ENCODE data around the gene CD59. TPM values are rescaled to one million over a fixed set of nuclear protein-coding genes. Genes with fewer than 3 reads are reported as not detected.
A peak's percentile ranks its signal among the peaks of the same experiment; 100 is the strongest.

CD59 gene
- total RNA-seq, 1 experiment from 2014 or later = 5.7 TPM

DNA sequence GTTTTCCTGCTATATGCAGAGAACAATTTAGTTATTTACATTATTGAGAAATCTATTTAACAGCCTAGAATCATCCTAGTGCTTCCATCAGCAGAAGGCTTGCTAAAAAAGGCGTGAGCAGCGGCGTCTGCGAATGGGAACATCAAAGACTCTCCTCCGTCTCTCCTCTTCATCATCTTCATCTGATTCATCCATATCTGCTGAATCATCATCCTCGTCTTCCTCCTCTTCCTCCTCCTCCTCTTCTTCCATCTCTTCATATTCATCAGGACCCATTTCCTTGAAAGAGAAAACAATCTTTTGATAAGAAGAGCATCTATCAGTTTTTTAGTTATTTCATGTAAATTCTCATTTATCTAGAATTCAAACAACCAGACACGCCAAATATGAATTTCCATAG lies 5.6 kb upstream of the CD59 start:
- Histone ChIP-seq H3K36me3 (ENCODE audit: insufficient read depth, low read length) (no peaks in the 10 kb centered on the region), H3K4me3 (ENCODE audit: low read length) (no peak overlapping the region), H2AFZ (ENCODE audit: low read length) (no peak overlapping the region), H3K9ac (ENCODE audit: low read length) (no peak overlapping the region), H3K79me2 (ENCODE audit: low read length) (no peaks in the 10 kb centered on the region), H3K27ac (ENCODE audit: low read length) (no peak overlapping the region), H4K20me1 (ENCODE audit: insufficient read depth, low read depth, low read length) (peaks cover 4% of the 10 kb centered on the region; the same call in 1 of the 2 replicates), H3K9me3 (ENCODE audit: low read length) (no peaks in the 10 kb centered on the region), H3K9me2 (replicated peaks; ENCODE audit: insufficient read depth, low read length) (no peaks in the 10 kb centered on the region), H3K27me3 (ENCODE audit: low read length) (no peaks in the 10 kb centered on the region), H3K4me1 (ENCODE audit: low read length) (peaks cover 6% of the 10 kb centered on the region), H3K4me2 (ENCODE audit: low read depth, low read length, poor library complexity, severe bottlenecking) (no peak overlapping the region)
- no peak for DNase-seq

DNA sequence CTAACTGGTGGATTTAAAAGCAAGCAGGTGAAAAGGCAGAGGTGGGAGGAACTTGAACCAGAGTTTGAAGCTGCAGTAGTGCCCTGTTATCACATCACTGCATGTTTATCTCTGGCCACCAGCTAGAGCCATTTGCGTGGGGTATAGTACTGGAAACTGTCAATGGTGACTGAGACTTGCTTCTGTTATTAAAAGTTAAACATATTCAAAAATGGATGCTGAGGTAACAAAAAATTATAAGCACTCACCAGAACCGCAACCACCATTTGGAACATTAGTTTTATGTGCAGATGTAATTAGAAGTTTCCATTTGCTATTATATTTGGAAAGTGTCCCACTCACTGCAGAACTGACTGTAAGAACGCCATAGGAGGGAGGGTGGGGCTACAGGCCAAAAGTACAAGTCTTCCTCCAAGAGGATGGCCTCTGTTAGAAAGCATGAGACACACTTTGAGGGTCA lies 1.2 kb upstream of the CD59 start:
- H2AFZ ChIP-seq (ENCODE audit: low read length) = no peak overlapping the region
- H3K79me2 ChIP-seq (ENCODE audit: low read length) = no peaks in the 10 kb centered on the region
- H3K9ac ChIP-seq (ENCODE audit: low read length) = no peak overlapping the region
- H3K36me3 ChIP-seq (ENCODE audit: insufficient read depth, low read length) = no peaks in the 10 kb centered on the region
- H3K27me3 ChIP-seq (ENCODE audit: low read length) = no peaks in the 10 kb centered on the region
- no peaks in the 10 kb centered on the region for H3K9me2 ChIP-seq (replicated peaks; ENCODE audit: insufficient read depth, low read length)
- H3K4me2 ChIP-seq (ENCODE audit: low read depth, low read length, poor library complexity, severe bottlenecking) = no peak overlapping the region
- peaks cover 33% of the 10 kb centered on the region for H3K4me1 ChIP-seq (ENCODE audit: low read length)
- H4K20me1 ChIP-seq (ENCODE audit: insufficient read depth, low read depth, low read length) = 0 out of 2 replicates have a peak, but pooled peaks cover 9% of the 10 kb centered on the region
- no peak overlapping the region for H3K4me3 ChIP-seq (ENCODE audit: low read length)
- H3K27ac ChIP-seq (ENCODE audit: low read length) = no peak overlapping the region
- no peaks in the 10 kb centered on the region for H3K9me3 ChIP-seq (ENCODE audit: low read length)
- DNase-seq = no peak

DNA sequence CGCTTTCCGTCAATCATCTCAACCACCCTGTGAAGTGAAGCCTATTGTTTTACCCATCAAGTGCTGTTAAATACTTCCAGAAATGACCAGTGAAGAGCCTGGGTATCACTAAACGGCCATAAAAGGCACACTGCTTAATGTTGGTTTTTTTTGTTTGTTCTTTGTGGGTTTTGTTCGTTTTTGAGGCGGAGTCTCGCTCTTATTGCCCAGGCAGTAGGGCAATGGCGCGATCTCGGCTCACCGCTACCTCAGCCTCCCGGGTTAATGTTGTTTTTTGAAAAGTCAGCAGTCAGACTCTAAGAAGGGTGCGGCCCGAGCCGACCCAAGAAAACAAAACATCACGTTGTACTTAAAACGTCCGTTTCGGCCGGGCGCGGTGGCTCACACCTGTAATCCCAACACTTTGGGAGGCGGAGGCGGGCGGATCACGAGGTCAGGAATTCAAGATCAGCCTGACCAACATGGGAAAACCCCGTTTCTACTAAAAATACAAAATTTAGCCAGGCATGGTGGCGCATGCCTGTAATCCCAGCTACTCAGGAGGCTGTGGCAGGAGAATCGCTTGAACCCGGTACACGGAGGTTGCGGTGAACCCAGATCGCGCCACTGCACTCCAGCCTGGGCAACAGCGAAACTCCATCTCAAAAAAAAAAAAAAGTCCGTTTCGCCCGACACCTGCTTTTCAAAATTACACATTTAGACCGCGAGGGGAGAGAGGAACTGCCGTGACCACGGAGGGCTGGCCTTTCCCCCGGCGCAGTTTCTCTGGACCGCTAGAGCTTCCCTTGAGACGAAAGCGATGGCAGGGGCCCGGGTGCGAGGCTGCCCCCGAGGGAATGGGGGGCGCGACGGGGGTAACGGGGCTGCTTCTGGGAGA lies 714 bp downstream of the CD59 start:
- H3K36me3 ChIP-seq (ENCODE audit: insufficient read depth, low read length) = no peaks in the 10 kb centered on the region
- H3K9ac ChIP-seq (ENCODE audit: low read length) = peak overlapping the region; percentile 59
- no peaks in the 10 kb centered on the region for H3K27me3 ChIP-seq (ENCODE audit: low read length)
- H3K4me1 ChIP-seq (ENCODE audit: low read length) = peaks cover 45% of the 10 kb centered on the region
- no peak overlapping the region for H3K27ac ChIP-seq (ENCODE audit: low read length)
- H3K4me3 ChIP-seq (ENCODE audit: low read length) = peak overlapping the region; percentile 75
- peak overlapping the region; percentile 76 for H2AFZ ChIP-seq (ENCODE audit: low read length)
- DNase-seq = peak; percentile 64
- H3K9me2 ChIP-seq (replicated peaks; ENCODE audit: insufficient read depth, low read length) = no peaks in the 10 kb centered on the region
- H3K4me2 ChIP-seq (ENCODE audit: low read depth, low read length, poor library complexity, severe bottlenecking) = peak overlapping the region; percentile 92
- H4K20me1 ChIP-seq (ENCODE audit: insufficient read depth, low read depth, low read length) = 0 out of 2 replicates have a peak, but pooled peaks cover 9% of the 10 kb centered on the region
- no peaks in the 10 kb centered on the region for H3K79me2 ChIP-seq (ENCODE audit: low read length)
- no peaks in the 10 kb centered on the region for H3K9me3 ChIP-seq (ENCODE audit: low read length)

DNA sequence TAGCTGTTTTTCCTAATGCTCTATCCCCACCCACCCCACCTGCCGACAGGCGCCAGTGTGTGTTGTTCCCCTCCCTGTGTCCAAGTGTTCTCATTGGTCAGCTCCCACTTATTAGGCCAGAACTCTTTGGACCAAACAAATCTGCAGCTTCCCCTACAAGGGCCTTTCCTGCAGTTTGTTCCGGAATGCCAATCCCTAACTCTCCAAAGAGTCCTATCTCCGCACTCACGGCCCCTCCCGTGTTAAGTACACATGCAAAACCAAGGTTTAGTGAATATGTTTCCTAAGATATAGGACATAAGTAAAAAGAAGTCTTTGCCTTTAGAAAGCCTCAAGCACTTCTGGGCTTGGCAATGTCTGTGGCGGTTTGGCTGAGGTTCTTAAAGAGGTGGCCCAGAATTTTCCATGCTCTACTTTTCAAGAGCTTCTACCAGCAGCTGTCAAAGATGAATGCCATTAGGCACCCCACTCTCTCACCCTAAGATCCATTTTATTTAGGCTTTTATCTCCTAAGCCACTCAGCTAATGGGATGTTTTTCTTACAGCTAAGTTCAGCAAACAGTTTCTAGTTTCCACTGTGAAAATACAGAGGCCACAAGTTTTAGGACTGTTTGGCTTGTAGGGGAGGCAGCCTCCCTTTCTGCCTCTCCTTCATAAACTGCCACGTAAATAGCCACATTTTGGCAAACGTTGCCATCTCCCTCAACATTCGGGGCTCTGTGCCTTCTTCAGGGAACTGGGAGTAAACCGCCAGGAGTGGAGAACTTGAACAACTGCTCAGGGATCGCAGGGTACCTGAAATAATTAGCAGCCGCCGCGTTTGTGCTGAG lies 1.6 kb downstream of the CD59 start:
- H3K79me2 ChIP-seq (ENCODE audit: low read length) = no peaks in the 10 kb centered on the region
- H3K9me3 ChIP-seq (ENCODE audit: low read length) = no peaks in the 10 kb centered on the region
- H3K9me2 ChIP-seq (replicated peaks; ENCODE audit: insufficient read depth, low read length) = no peaks in the 10 kb centered on the region
- 0 out of 2 replicates have a peak, but pooled peaks cover 9% of the 10 kb centered on the region for H4K20me1 ChIP-seq (ENCODE audit: insufficient read depth, low read depth, low read length)
- H3K4me2 ChIP-seq (ENCODE audit: low read depth, low read length, poor library complexity, severe bottlenecking) = peak overlapping the region; percentile 92
- no peak overlapping the region for H3K27ac ChIP-seq (ENCODE audit: low read length)
- no peak overlapping the region for H2AFZ ChIP-seq (ENCODE audit: low read length)
- no peak for DNase-seq
- no peak overlapping the region for H3K9ac ChIP-seq (ENCODE audit: low read length)
- H3K27me3 ChIP-seq (ENCODE audit: low read length) = no peaks in the 10 kb centered on the region
- peaks cover 45% of the 10 kb centered on the region for H3K4me1 ChIP-seq (ENCODE audit: low read length)
- H3K36me3 ChIP-seq (ENCODE audit: insufficient read depth, low read length) = no peaks in the 10 kb centered on the region
- peak overlapping the region; percentile 75 for H3K4me3 ChIP-seq (ENCODE audit: low read length)

DNA sequence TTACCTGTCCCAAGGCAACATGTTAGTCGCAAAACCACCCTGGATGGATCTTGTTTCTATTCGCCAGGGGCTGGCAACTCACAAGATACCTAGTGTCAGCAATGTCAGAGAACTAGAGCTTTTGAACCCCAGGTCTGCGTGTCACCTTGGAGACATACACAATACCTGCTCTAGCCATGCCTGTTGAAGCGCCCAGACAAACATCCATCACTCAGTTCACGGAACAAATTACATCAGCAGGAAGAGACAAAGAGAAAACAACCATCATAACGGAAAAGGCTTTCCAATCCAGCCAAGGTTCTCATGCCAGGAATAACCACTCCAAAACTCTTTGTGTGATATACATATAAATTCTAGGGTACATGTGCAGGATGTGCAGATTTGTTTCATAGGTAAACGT lies 2.2 kb downstream of the CD59 start:
- Histone ChIP-seq H2AFZ (ENCODE audit: low read length) (no peak overlapping the region), H3K9me3 (ENCODE audit: low read length) (no peaks in the 10 kb centered on the region), H3K27me3 (ENCODE audit: low read length) (no peaks in the 10 kb centered on the region), H3K9me2 (replicated peaks; ENCODE audit: insufficient read depth, low read length) (no peaks in the 10 kb centered on the region), H3K36me3 (ENCODE audit: insufficient read depth, low read length) (no peaks in the 10 kb centered on the region), H3K4me1 (ENCODE audit: low read length) (peaks cover 45% of the 10 kb centered on the region), H3K4me3 (ENCODE audit: low read length) (no peak overlapping the region), H3K79me2 (ENCODE audit: low read length) (no peaks in the 10 kb centered on the region), H4K20me1 (ENCODE audit: insufficient read depth, low read depth, low read length) (0 out of 2 replicates have a peak, but pooled peaks cover 9% of the 10 kb centered on the region), H3K9ac (ENCODE audit: low read length) (no peak overlapping the region), H3K4me2 (ENCODE audit: low read depth, low read length, poor library complexity, severe bottlenecking) (no peak overlapping the region), H3K27ac (ENCODE audit: low read length) (no peak overlapping the region)
- DNase-seq = no peak

DNA sequence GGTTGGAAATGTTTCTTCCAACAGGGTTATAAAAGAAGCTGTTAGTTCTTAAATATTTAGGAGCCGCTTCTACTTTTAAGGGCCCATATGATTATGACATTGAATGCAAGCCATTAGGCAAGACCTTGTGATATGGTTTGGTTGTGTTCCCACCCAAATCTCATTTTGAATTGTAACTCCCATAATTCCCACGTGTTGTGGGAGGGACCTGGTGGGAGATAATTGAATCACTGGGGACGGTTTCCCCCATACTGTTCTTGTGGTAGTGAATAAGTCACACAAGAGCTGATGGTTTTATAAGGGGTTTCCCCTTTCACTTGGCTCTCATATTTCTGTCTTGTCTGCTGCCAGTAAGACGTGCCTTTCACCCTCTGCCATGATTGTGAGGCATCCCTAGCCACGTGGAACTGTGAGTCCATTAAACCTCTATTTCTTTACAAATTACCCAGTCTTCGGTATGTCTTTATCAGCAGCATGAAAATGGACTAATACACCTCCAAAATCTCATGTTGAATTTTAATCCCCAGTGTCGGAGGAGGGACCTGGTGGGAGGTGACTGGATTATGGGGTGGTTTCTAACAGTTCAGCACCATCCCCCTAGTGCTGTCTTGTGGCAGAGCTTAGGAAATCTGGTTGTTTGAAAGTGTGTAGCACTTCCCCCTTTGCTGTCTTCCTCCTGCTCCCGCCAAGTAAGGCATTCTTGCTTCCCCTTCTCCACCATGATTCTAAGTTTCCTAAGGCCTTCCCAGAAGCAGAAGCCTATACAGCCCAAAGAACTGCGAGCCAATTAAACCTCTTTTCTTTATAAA lies 4.3 kb downstream of the CD59 start:
- Histone ChIP-seq H3K4me1 (ENCODE audit: low read length) (peaks cover 45% of the 10 kb centered on the region), H3K4me2 (ENCODE audit: low read depth, low read length, poor library complexity, severe bottlenecking) (peak overlapping the region; percentile 32), H3K36me3 (ENCODE audit: insufficient read depth, low read length) (no peaks in the 10 kb centered on the region), H2AFZ (ENCODE audit: low read length) (no peak overlapping the region), H3K27me3 (ENCODE audit: low read length) (no peaks in the 10 kb centered on the region), H3K27ac (ENCODE audit: low read length) (no peak overlapping the region), H3K9ac (ENCODE audit: low read length) (no peak overlapping the region), H3K9me2 (replicated peaks; ENCODE audit: insufficient read depth, low read length) (no peaks in the 10 kb centered on the region), H4K20me1 (ENCODE audit: insufficient read depth, low read depth, low read length) (0 out of 2 replicates have a peak, but pooled peaks cover 9% of the 10 kb centered on the region), H3K9me3 (ENCODE audit: low read length) (no peaks in the 10 kb centered on the region), H3K79me2 (ENCODE audit: low read length) (no peaks in the 10 kb centered on the region), H3K4me3 (ENCODE audit: low read length) (0 out of 2 replicates have a peak overlapping the region, but pooled peaks have one; percentile 16)
- no peak for DNase-seq

DNA sequence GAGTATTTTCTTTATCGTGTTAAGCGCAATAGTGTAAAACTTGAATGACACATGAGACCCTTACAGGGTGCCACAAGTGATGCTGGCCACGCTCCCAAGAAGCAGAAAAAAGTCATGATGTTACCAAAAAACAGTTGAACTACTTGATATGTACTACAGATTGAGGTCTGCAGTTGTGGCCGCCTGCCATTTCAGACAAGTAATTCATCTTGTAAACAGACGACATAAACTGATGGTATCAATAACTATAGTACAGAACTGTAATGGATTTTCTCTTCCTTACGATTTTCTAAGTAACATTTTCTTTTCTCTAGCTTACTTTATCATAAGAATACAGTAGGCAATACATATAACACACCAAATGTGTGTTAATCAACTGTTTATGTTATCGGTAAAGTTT lies 5.5 kb downstream of the CD59 start:
- DNase-seq = no peak
- H3K9ac ChIP-seq (ENCODE audit: low read length) = no peak overlapping the region
- no peak overlapping the region for H3K27ac ChIP-seq (ENCODE audit: low read length)
- H3K9me3 ChIP-seq (ENCODE audit: low read length) = no peaks in the 10 kb centered on the region
- no peaks in the 10 kb centered on the region for H3K79me2 ChIP-seq (ENCODE audit: low read length)
- H3K4me3 ChIP-seq (ENCODE audit: low read length) = no peak overlapping the region
- no peak overlapping the region for H2AFZ ChIP-seq (ENCODE audit: low read length)
- no peaks in the 10 kb centered on the region for H3K36me3 ChIP-seq (ENCODE audit: insufficient read depth, low read length)
- no peak overlapping the region for H3K4me2 ChIP-seq (ENCODE audit: low read depth, low read length, poor library complexity, severe bottlenecking)
- H3K4me1 ChIP-seq (ENCODE audit: low read length) = peaks cover 36% of the 10 kb centered on the region
- 0 out of 2 replicates have a peak, but pooled peaks cover 9% of the 10 kb centered on the region for H4K20me1 ChIP-seq (ENCODE audit: insufficient read depth, low read depth, low read length)
- H3K27me3 ChIP-seq (ENCODE audit: low read length) = no peaks in the 10 kb centered on the region
- H3K9me2 ChIP-seq (replicated peaks; ENCODE audit: insufficient read depth, low read length) = no peaks in the 10 kb centered on the region

Data from Karpas-422 (cell line).